Smooth muscle cell (in vitro differentiated cells): Measurements from ENCODE around the gene SP6. TPM values are rescaled to one million over a fixed set of nuclear protein-coding genes. Genes with fewer than 3 reads are reported as not detected.

Experiments
- DNase-seq: peaks from one replicate; lab custom pipeline; 2025; ENCODE audit not compliant: unreplicated experiment; lab: John Stamatoyannopoulos, UW
- H2AFZ ChIP-seq: fragments of 200-600 bp; sonication (generic); 2 replicates; pipeline ENCODE4 v1.6.0; 2016; ENCODE audit warnings: antibody characterized with exemption, low read depth, mild to moderate bottlenecking
- H3F3A ChIP-seq: fragments of 200-600 bp; sonication (generic); 2 replicates; pipeline ENCODE4 v1.6.0; 2017; ENCODE audit warnings: antibody characterized with exemption, low read depth
- H3K27ac ChIP-seq: fragments of 200-600 bp; sonication (generic); 2 replicates; pipeline ENCODE4 v1.5.1; 2016; ENCODE audit warnings: low read depth, mild to moderate bottlenecking
- H3K27me3 ChIP-seq: fragments of 200-600 bp; sonication (generic); 2 replicates; pipeline ENCODE4 v1.6.1; 2016; ENCODE audit warnings: low read depth, mild to moderate bottlenecking
- H3K36me3 ChIP-seq: fragments of 200-600 bp; sonication (generic); 2 replicates; pipeline ENCODE4 v1.5.1; 2016; ENCODE audit warnings: low read depth
- H3K4me1 ChIP-seq: fragments of 200-600 bp; sonication (generic); 2 replicates; pipeline ENCODE4 v1.5.1; 2016; ENCODE audit warnings: low read depth
- H3K4me2 ChIP-seq: fragments of 200-600 bp; sonication (generic); 2 replicates; pipeline ENCODE4 v1.6.0; 2016; ENCODE audit warnings: mild to moderate bottlenecking
- H3K4me3 ChIP-seq: fragments of 200-600 bp; sonication (generic); 2 replicates; pipeline ENCODE4 v1.5.1; 2016; ENCODE audit warnings: mild to moderate bottlenecking
- H3K79me2 ChIP-seq: fragments of 200-600 bp; sonication (generic); 2 replicates; pipeline ENCODE4 v1.6.0; 2016; ENCODE audit warnings: low read depth, mild to moderate bottlenecking
- H3K9ac ChIP-seq: fragments of 200-600 bp; sonication (generic); 2 replicates; pipeline ENCODE4 v1.6.0; 2016; ENCODE audit warnings: low read depth
- H3K9me3 ChIP-seq: fragments of 200-600 bp; sonication (generic); replicated peaks from 2 replicates; pipeline ENCODE4 v1.5.1; 2016; ENCODE audit warnings: low read depth
- H4K20me1 ChIP-seq: fragments of 200-600 bp; sonication (generic); 2 replicates; pipeline ENCODE4 v1.6.0; 2016; ENCODE audit warnings: low read depth
- WGBS: methylation state at CpG from one replicate; pipeline ENCODE4 v1.1.7; 2016; ENCODE audit warnings: low lambda C conversion rate; 5-methylcytosine and 5-hydroxymethylcytosine counted together
- polyA plus RNA-seq: library from polyadenylated mRNA; unstranded; fragments of >200 nt; fragmentation: Nextera tagmentation; extraction: Ambion mirVana; gene quantifications from 2 replicates; pipeline ENCODE4 v1.2.1, GENCODE V29; 2016
- total RNA-seq: library from RNA; depleted of rRNA; stranded (reverse); fragments of >200 nt; gene quantifications from 2 replicates; pipeline ENCODE4 v1.2.3, GENCODE V29; 2014
- TF ChIP-seq, protein P1 (sequence below): fragments of 200-600 bp; sonication (generic); IDR thresholded peaks from 2 replicates; pipeline ENCODE4 v1.5.1; 2017; ENCODE audit warnings: borderline replicate concordance, mild to moderate bottlenecking, antibody characterized with exemption; ENCODE audit not compliant: insufficient read depth, poor library complexity, severe bottlenecking

Gene SP6
- total and polyA plus RNA-seq, 2 experiments from 2014 or later = 9.3 to 10.7 TPM

DNA sequence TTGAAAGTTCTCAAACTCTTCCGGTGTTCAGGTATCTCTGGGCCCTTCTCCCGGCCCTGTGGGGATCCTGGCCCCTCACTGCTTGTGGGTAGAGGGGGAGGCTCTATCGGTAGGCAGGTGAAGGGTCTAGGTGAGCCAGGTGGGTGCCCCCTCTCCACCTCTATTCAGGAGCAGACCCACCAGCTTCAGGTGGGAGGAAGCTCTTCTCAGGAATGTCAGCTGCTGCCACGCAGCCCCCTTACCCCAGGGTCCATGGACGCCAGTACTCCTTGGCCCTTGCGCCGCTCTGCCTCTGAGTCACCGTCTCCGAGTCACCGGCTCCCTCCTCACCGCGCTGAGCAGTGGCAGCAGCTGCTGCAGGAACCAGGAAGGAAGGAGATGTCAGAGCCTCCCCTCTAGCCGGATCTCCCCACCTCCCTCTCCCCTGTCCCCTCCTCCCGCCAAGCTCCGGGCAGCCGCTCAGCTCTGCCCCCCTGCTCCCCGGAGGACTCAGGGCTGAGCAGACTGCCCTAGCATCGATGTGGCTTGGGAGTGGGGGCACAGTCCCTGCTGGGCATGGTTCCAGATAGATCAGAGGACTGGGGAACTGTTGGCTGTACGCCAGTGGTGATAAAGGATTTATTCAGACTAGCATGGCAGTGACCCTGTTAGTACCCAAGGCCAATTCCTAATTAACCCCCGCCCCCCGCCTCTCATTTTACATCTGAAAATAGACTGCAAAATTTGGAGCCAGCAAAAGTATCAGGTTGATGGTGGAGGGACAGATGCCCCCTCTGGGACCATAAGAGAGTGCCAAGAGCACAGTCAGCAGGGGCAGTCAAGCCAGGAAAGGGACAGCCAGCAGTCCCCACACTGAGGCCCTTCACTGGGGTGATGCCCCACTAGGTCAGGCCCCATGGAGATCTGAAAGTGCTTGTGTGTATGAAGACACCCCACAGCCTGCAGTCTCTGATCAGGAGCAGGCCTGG is 29.3 kb downstream of the SP6 start, which contains the start of gene OSBPL7:
Gene OSBPL7, minus strand, starts transcription at position 371 of the 968 bp plus-strand sequence. CDS start 1,516 bp downstream, outside the sequence.
- Histone ChIP-seq H2AFZ (peak within 1 kb of the TSS; percentile 35), H3K4me1 (peaks cover 11% of the 10 kb centered on the region), H4K20me1 (no peaks in the 10 kb centered on the region), H3K27me3 (no peaks in the 10 kb centered on the region), H3F3A (no peaks in the 10 kb centered on the region), H3K9ac (peak within 1 kb of the TSS; percentile 75), H3K36me3 (no peaks in the 10 kb centered on the region), H3K4me2 (peak within 1 kb of the TSS; percentile 95), H3K79me2 (no peaks in the 10 kb centered on the region), H3K9me3 (no peaks in the 10 kb centered on the region), H3K4me3 (peak within 1 kb of the TSS; percentile 68), H3K27ac (peak within 1 kb of the TSS; percentile 36)
- DNase-seq = peak; percentile 45
- TF ChIP-seq, protein P1, sequence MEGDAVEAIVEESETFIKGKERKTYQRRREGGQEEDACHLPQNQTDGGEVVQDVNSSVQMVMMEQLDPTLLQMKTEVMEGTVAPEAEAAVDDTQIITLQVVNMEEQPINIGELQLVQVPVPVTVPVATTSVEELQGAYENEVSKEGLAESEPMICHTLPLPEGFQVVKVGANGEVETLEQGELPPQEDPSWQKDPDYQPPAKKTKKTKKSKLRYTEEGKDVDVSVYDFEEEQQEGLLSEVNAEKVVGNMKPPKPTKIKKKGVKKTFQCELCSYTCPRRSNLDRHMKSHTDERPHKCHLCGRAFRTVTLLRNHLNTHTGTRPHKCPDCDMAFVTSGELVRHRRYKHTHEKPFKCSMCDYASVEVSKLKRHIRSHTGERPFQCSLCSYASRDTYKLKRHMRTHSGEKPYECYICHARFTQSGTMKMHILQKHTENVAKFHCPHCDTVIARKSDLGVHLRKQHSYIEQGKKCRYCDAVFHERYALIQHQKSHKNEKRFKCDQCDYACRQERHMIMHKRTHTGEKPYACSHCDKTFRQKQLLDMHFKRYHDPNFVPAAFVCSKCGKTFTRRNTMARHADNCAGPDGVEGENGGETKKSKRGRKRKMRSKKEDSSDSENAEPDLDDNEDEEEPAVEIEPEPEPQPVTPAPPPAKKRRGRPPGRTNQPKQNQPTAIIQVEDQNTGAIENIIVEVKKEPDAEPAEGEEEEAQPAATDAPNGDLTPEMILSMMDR = no peak
- 12% methylated on average over 20 of the region's 21 CpGs for WGBS

DNA sequence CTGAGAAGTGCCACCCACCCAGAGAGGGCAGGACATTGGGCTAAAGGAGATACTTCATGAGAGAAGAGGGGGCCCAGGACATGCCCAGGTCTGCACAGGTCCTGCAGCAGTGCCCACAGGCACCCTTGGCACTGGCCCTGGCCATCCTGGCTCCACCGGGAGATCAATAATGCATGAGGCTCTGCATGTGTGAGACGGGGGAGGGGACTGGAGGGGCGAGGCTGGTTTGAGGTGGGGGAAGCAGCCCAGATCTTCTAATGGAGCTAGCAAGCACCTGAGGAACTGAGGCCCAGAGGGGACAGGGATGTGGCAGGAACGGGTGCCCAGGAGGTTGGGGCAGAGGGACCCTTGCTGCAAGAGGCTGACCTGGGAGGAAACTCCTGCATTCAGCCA is 29.9 kb downstream of the SP6 start:
- peak overlapping the region; percentile 75 for H3K9ac ChIP-seq
- H3K4me3 ChIP-seq = peak overlapping the region; percentile 68
- peak overlapping the region; percentile 36 for H3K27ac ChIP-seq
- H3K79me2 ChIP-seq = no peaks in the 10 kb centered on the region
- no peaks in the 10 kb centered on the region for H3K36me3 ChIP-seq
- peak overlapping the region; percentile 95 for H3K4me2 ChIP-seq
- 35% methylated on average over 4 of the region's 4 CpGs for WGBS
- TF ChIP-seq, protein P1 = no peak
- H3K9me3 ChIP-seq = no peaks in the 10 kb centered on the region
- peaks cover 11% of the 10 kb centered on the region for H3K4me1 ChIP-seq
- no peaks in the 10 kb centered on the region for H3F3A ChIP-seq
- no peak for DNase-seq
- H4K20me1 ChIP-seq = no peaks in the 10 kb centered on the region
- no peaks in the 10 kb centered on the region for H3K27me3 ChIP-seq
- peak overlapping the region; percentile 26 for H2AFZ ChIP-seq

DNA sequence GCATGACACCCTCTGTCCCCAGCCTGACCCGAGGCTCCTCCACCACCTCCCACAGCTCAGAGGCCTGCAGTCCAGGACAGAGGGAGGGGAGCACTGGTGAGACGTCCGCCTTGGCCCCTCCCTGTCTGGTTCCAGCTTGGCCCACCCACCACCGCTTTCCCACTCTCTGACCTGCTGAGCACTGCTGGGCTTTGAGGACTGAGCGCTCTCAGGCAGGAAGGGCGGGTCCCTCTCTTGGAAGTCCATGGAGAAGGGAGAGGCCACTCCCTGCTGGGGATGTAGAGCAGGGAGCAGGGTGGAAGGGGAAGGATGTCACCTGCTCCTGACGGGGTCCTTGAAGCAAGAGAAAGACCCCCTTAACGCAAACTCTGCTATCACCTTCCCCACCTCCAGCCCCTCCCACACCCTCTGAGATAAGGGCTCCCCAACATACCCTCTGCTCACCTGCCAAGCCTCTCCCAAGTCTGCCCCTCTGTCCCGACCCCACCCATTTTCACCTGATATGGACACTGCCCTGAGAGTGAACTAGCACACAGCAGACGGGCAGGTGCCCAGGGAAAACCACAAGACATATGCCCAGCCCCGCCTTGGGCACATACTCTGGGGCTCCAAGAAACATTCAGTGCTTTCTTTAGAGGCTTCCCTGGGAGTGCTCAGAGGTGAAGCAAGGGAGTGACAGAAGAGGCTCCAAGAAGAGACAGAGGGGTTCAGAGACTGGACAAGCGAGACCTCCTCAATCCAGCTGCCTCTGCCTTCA is 30.8 kb downstream of the SP6 start:
- H3K79me2 ChIP-seq = no peaks in the 10 kb centered on the region
- H3F3A ChIP-seq = no peaks in the 10 kb centered on the region
- no peaks in the 10 kb centered on the region for H3K27me3 ChIP-seq
- H3K4me3 ChIP-seq = no peak overlapping the region
- H3K36me3 ChIP-seq = no peaks in the 10 kb centered on the region
- H3K9me3 ChIP-seq = no peaks in the 10 kb centered on the region
- H2AFZ ChIP-seq = no peak overlapping the region
- peaks cover 11% of the 10 kb centered on the region for H3K4me1 ChIP-seq
- no peak overlapping the region for H3K27ac ChIP-seq
- H4K20me1 ChIP-seq = no peaks in the 10 kb centered on the region
- TF ChIP-seq, protein P1 = no peak
- WGBS = 85% methylated on average over 12 of the region's 12 CpGs
- peak overlapping the region; percentile 75 for H3K9ac ChIP-seq
- DNase-seq = no peak
- H3K4me2 ChIP-seq = peak overlapping the region; percentile 95
